Calu3 (cell line): Measurements from ENCODE around the gene FAM20C. TPM values are rescaled to one million over a fixed set of nuclear protein-coding genes. Genes with fewer than 3 reads are reported as not detected.
"Not testable (repeated sequence)": the region's sequence is repeated elsewhere in the genome, so short reads cannot be mapped to it uniquely, and the experiment has no call there.

Source experiments
- BruUV-seq: library from RNA; stranded (reverse); fragments of 400-500 nt; replicated peaks from 2 replicates; lab custom pipeline; 2021; lab: Mats Ljungman, UMichigan
- CTCF ChIA-PET: fragments of 300-600 bp; sonication (Branson Sonifier 250); formaldehyde crosslinking; loops from one replicate; lab custom pipeline; 2022; ENCODE audit warnings: antibody characterized with exemption; lab: Charles Lee
- DNase-seq: peaks from one replicate; pipeline ENCODE4 v3.0.0; 2022
- H3K27ac Mint-ChIP-seq: one replicate; pipeline ENCODE4 v1.8.0; 2022; ENCODE audit warnings: mixed read lengths; ENCODE audit not compliant: unreplicated experiment
- H3K27me3 Mint-ChIP-seq: one replicate; pipeline ENCODE4 v1.8.0; 2022; ENCODE audit warnings: mixed read lengths; ENCODE audit not compliant: unreplicated experiment
- H3K36me3 Mint-ChIP-seq: one replicate; pipeline ENCODE4 v1.8.0; 2022; ENCODE audit warnings: mild to moderate bottlenecking, moderate library complexity, mixed read lengths; ENCODE audit not compliant: insufficient read depth, unreplicated experiment
- H3K4me1 Mint-ChIP-seq: one replicate; pipeline ENCODE4 v1.8.0; 2022; ENCODE audit warnings: mild to moderate bottlenecking, low read depth, mixed read lengths; ENCODE audit not compliant: unreplicated experiment
- H3K4me3 Mint-ChIP-seq: one replicate; pipeline ENCODE4 v1.8.0; 2022; ENCODE audit warnings: mild to moderate bottlenecking, low read depth, moderate library complexity, mixed read lengths; ENCODE audit not compliant: unreplicated experiment
- H3K9me3 Mint-ChIP-seq: one replicate; pipeline ENCODE4 v1.8.0; 2022; ENCODE audit warnings: low read depth, mixed read lengths; ENCODE audit not compliant: unreplicated experiment
- CTCF ChIP-seq: fragments of 200-600 bp; IDR thresholded peaks from one replicate; pipeline ENCODE4 v1.8.0; 2022; ENCODE audit warnings: antibody characterized with exemption; ENCODE audit not compliant: unreplicated experiment
- intact Hi-C: fragments of 100-400 bp; cut with micrococcal nuclease; formaldehyde crosslinking; loops from one replicate; pipeline ENCODE4 v1.10.0; 2022; ENCODE audit not compliant: unreplicated experiment
- total RNA-seq: library from RNA; stranded (reverse); gene quantifications from 2 replicates; pipeline ENCODE4 v1.2.3, GENCODE V29; 2022

Gene FAM20C
- total RNA-seq, 1 experiment from 2014 or later = 9.1 TPM

GRCh38 chr7:204326-204725 is 12.0 kb downstream of the FAM20C start:
- TF ChIP-seq CTCF = no peak
- Mint-ChIP-seq H3K4me3 (no peak overlapping the region), H3K27ac (no peak overlapping the region), H3K36me3 (peaks cover 18% of the 10 kb centered on the region), H3K9me3 (no peaks in the 10 kb centered on the region), H3K27me3 (peaks cover 27% of the 10 kb centered on the region), H3K4me1 (no peaks in the 10 kb centered on the region)
- intact Hi-C loops = no loop called here
- DNase-seq = no peak
- CTCF ChIA-PET = no interaction called here
- BruUV-seq = no TSS peak

- intact Hi-C loops = no loop called here
- no TSS peak for BruUV-seq
- no peaks in the 10 kb centered on the region for H3K9me3 Mint-ChIP-seq
- peaks cover 20% of the 10 kb centered on the region for H3K27me3 Mint-ChIP-seq
- no peak overlapping the region for H3K4me3 Mint-ChIP-seq
- no peak overlapping the region for H3K27ac Mint-ChIP-seq
- TF ChIP-seq CTCF = no peak
- CTCF ChIA-PET = no interaction called here
- peaks cover 18% of the 10 kb centered on the region for H3K36me3 Mint-ChIP-seq
- no peak for DNase-seq
- no peaks in the 10 kb centered on the region for H3K4me1 Mint-ChIP-seq
These were observed 13.0 kb downstream of the FAM20C start for GRCh38 chr7:205115-206010.

GRCh38 chr7:206351-206750 is 14.0 kb downstream of the FAM20C start:
- Mint-ChIP-seq H3K27me3 (peaks cover 15% of the 10 kb centered on the region), H3K36me3 (peaks cover 18% of the 10 kb centered on the region)
- CTCF ChIA-PET, BruUV-seq, DNase-seq, H3K4me1 Mint-ChIP-seq, H3K27ac Mint-ChIP-seq, H3K9me3 Mint-ChIP-seq, intact Hi-C loops, H3K4me3 Mint-ChIP-seq: not testable (repeated sequence)

- BruUV-seq = no TSS peak
- peaks cover 18% of the 10 kb centered on the region for H3K36me3 Mint-ChIP-seq
- no peaks in the 10 kb centered on the region for H3K4me1 Mint-ChIP-seq
- DNase-seq = no peak
- no peak for TF ChIP-seq CTCF
- no peak overlapping the region for H3K4me3 Mint-ChIP-seq
- intact Hi-C loops = no loop called here
- H3K27ac Mint-ChIP-seq = no peak overlapping the region
- no peaks in the 10 kb centered on the region for H3K9me3 Mint-ChIP-seq
- H3K27me3 Mint-ChIP-seq = peaks cover 3% of the 10 kb centered on the region
- CTCF ChIA-PET = interaction anchor here (0.6 kb wide), 1 partner anchor 57 kb away, joined by 3 read pairs; no protein-coding TSS in a partner anchor
These were observed 15.2 kb downstream of the FAM20C start for GRCh38 chr7:207418-208129.
